ENCODE data around the gene RPL12.

RPL12 gene

GRCh38 chr9:127450830-127451607, at the start of gene RPL12, which contains the start of gene LRSAM1:
Gene RPL12 (minus strand): TSS chr9:127451406. CDS start chr9:127451317, 89 bp downstream.
Gene LRSAM1 (plus strand): TSS chr9:127451510. CDS start chr9:127454528, 3,018 bp downstream.
- peak; percentile 97 for DNase-seq (ENCODE audit: low spot score)

- DNase-seq (ENCODE audit: low spot score): no peak
Observed at GRCh38 chr9:127500862-127501261, 49.7 kb upstream of the RPL12 start.

GRCh38 chr9:127500399-127500798, 49.2 kb upstream of the RPL12 start:
- DNase-seq (ENCODE audit: low spot score): no peak

GRCh38 chr9:127498298-127498697, 47.1 kb upstream of the RPL12 start:
- no peak for DNase-seq (ENCODE audit: low spot score)

GRCh38 chr9:127497656-127498290, 46.6 kb upstream of the RPL12 start:
- DNase-seq (ENCODE audit: low spot score): no peak

- no peak for DNase-seq (ENCODE audit: low spot score)
Observed at GRCh38 chr9:127496974-127497373, 45.8 kb upstream of the RPL12 start.

GRCh38 chr9:127495884-127496555, 44.8 kb upstream of the RPL12 start:
- no peak for DNase-seq (ENCODE audit: low spot score)

GRCh38 chr9:127494304-127494702, 43.1 kb upstream of the RPL12 start:
- DNase-seq (ENCODE audit: low spot score): no peak

GRCh38 chr9:127493592-127494303, 42.5 kb upstream of the RPL12 start:
- DNase-seq (ENCODE audit: low spot score): no peak

GRCh38 chr9:127492616-127493015, 41.4 kb upstream of the RPL12 start:
- no peak for DNase-seq (ENCODE audit: low spot score)

GRCh38 chr9:127491516-127491915, 40.3 kb upstream of the RPL12 start:
- DNase-seq (ENCODE audit: low spot score): no peak

- no peak for DNase-seq (ENCODE audit: low spot score)
Observed at GRCh38 chr9:127490535-127491230, 39.5 kb upstream of the RPL12 start.

GRCh38 chr9:127489471-127490115, 38.4 kb upstream of the RPL12 start:
- no peak for DNase-seq (ENCODE audit: low spot score)

- DNase-seq (ENCODE audit: low spot score): no peak
Observed at GRCh38 chr9:127488946-127489345, 37.7 kb upstream of the RPL12 start.

GRCh38 chr9:127485995-127486394, 34.8 kb upstream of the RPL12 start:
- DNase-seq (ENCODE audit: low spot score): no peak

- DNase-seq (ENCODE audit: low spot score): no peak
Observed at GRCh38 chr9:127482662-127483061, 31.5 kb upstream of the RPL12 start.

GRCh38 chr9:127479507-127480081, 28.4 kb upstream of the RPL12 start:
- no peak for DNase-seq (ENCODE audit: low spot score)

GRCh38 chr9:127474592-127474991, 23.4 kb upstream of the RPL12 start:
- no peak for DNase-seq (ENCODE audit: low spot score)

GRCh38 chr9:127473932-127474331, 22.7 kb upstream of the RPL12 start:
- DNase-seq (ENCODE audit: low spot score): no peak

GRCh38 chr9:127473501-127473900, 22.3 kb upstream of the RPL12 start:
- no peak for DNase-seq (ENCODE audit: low spot score)

GRCh38 chr9:127470662-127471061, 19.5 kb upstream of the RPL12 start:
- no peak for DNase-seq (ENCODE audit: low spot score)

Data from Ammon's horn (tissue), 1 donor.